WI38 (cell line): ENCODE measurements around the gene OR1I1.
A peak's percentile ranks its signal among the peaks of the same experiment; 100 is the strongest.

Experiments
- H3K4me3 ChIP-seq: 2 replicates; pipeline ENCODE4 v1.5.1; 2011; ENCODE audit warnings: low read depth, mild to moderate bottlenecking, control low read depth, low read length
- CTCF ChIP-seq: IDR thresholded peaks from 2 replicates; pipeline ENCODE4 v1.5.1; 2012; ENCODE audit warnings: low read depth, mild to moderate bottlenecking, control low read depth, low read length

OR1I1 gene

GRCh38 chr19:15098460-15098859, 16.4 kb downstream of the OR1I1 start:
- TF ChIP-seq CTCF: no peak
- H3K4me3 ChIP-seq: no peak overlapping the region

- TF ChIP-seq CTCF: no peak
- H3K4me3 ChIP-seq: no peak overlapping the region
Measured at GRCh38 chr19:15099017-15099582, 17.1 kb downstream of the OR1I1 start.

GRCh38 chr19:15101479-15102082, 19.6 kb downstream of the OR1I1 start:
- no peak overlapping the region for H3K4me3 ChIP-seq
- peak; percentile 78 for TF ChIP-seq CTCF

- H3K4me3 ChIP-seq: no peak overlapping the region
- TF ChIP-seq CTCF: no peak
Measured at GRCh38 chr19:15104003-15104402, 22.0 kb downstream of the OR1I1 start.

- TF ChIP-seq CTCF: no peak
- no peak overlapping the region for H3K4me3 ChIP-seq
Measured at GRCh38 chr19:15104411-15104810, 22.4 kb downstream of the OR1I1 start.

- H3K4me3 ChIP-seq: no peak overlapping the region
- no peak for TF ChIP-seq CTCF
Measured at GRCh38 chr19:15105044-15105443, 23.0 kb downstream of the OR1I1 start.

- peak within 1 kb of the TSS; percentile 72 for H3K4me3 ChIP-seq
- no peak for TF ChIP-seq CTCF
Measured at GRCh38 chr19:15107061-15108010, 25.3 kb downstream of the OR1I1 start, which contains the start of gene SYDE1. Gene SYDE1, plus strand, starts transcription at chr19:15107401. Its CDS starts 33 bp downstream, at chr19:15107434.
